Thymus (tissue), 11 donors: Measurements from ENCODE around the gene NRG2. TPM values are rescaled to one million over a fixed set of nuclear protein-coding genes. Genes with fewer than 3 reads are reported as not detected.
A peak's percentile ranks its signal among the peaks of the same experiment; 100 is the strongest.

Experiments used
- DNase-seq, 9 donors: peaks; one replicate each; pipeline ENCODE4 v3.0.0-alpha.2; 2013; ENCODE audit warnings: low spot score in 9 of 9, low read depth in 6 of 9, missing footprints in 1 of 9
- H3K27ac ChIP-seq, 2 donors: one replicate each; pipeline ENCODE4 v1.5.1; 2013; ENCODE audit warnings: control low read depth in 1 of 2, low read depth in 1 of 2, low read length in 1 of 2, mild to moderate bottlenecking in 1 of 2, moderate library complexity in 1 of 2
- H3K27me3 ChIP-seq, 2 donors: one replicate each; pipeline ENCODE4 v1.5.1; 2013; ENCODE audit warnings: low read length in 1 of 2; ENCODE audit not compliant: control insufficient read depth in 2 of 2, insufficient read depth in 1 of 2
- H3K36me3 ChIP-seq, 2 donors: one replicate each; pipeline ENCODE4 v1.5.1; 2013; ENCODE audit warnings: low read length in 1 of 2, mild to moderate bottlenecking in 1 of 2, moderate library complexity in 1 of 2; ENCODE audit not compliant: control insufficient read depth in 2 of 2, insufficient read depth in 2 of 2
- H3K4me1 ChIP-seq, 2 donors: one replicate each; pipeline ENCODE4 v1.5.1; 2013; ENCODE audit warnings: low read length in 2 of 2; ENCODE audit not compliant: control insufficient read depth in 2 of 2, insufficient read depth in 2 of 2
- H3K4me3 ChIP-seq, 2 donors: one replicate each; pipeline ENCODE4 v1.5.1; 2013; ENCODE audit warnings: low read length in 2 of 2, control low read depth in 1 of 2, mild to moderate bottlenecking in 1 of 2
- H3K9me3 ChIP-seq, 2 donors: one replicate each; pipeline ENCODE4 v1.5.1; 2013; ENCODE audit warnings: low read length in 1 of 2, mild to moderate bottlenecking in 1 of 2; ENCODE audit not compliant: control insufficient read depth in 2 of 2, insufficient read depth in 1 of 2
- WGBS: extraction: QIAGEN DNeasy Blood & Tissue Kit; methylation state at CpG from one replicate; pipeline ENCODE4 v1.1.7; 2013; 5-methylcytosine and 5-hydroxymethylcytosine counted together
- polyA plus RNA-seq: library from polyadenylated mRNA; stranded (reverse); fragments of 200-250 nt; gene quantifications from one replicate; pipeline ENCODE4 v1.2.3, GENCODE V29; 2013
- total RNA-seq: library from RNA; stranded (reverse); fragments of 120-200 nt; gene quantifications from one replicate; pipeline ENCODE4 v1.2.4, GENCODE V29; 2013
- donor health status: healthy.

NRG2 gene
- total and polyA plus RNA-seq, 2 donors = 0.38 to 0.96 TPM

DNA sequence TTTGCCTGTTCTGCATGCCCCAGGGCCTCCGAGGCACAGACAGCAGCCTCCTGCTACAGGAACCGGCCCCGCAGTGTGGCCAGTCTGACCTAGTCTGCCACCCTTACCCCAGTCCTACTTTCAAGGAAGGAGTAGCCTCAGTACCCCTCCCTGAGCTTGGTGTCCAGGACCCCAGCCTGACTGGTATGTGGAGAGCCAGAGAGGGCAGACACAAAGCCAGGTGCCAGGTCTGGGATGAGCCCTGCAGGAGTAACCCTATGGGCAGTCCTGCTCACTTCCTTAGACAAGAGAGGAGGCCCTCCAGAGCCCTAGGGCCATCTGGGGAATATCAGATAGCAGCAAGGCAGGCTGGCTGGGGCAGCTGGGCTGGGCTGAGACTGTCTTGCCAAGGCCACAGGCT, 67.8 kb downstream of the NRG2 start:
- peaks cover 0 to 8% of the 10 kb centered on the region in 2 donors for H3K27me3 ChIP-seq
- H3K36me3 ChIP-seq = no peaks in the 10 kb centered on the region
- no peaks in the 10 kb centered on the region for H3K4me1 ChIP-seq
- no peak overlapping the region for H3K4me3 ChIP-seq
- DNase-seq = no peak
- no peak overlapping the region for H3K27ac ChIP-seq
- H3K9me3 ChIP-seq = no peaks in the 10 kb centered on the region
- WGBS = 92% methylated on average over 3 of the region's 3 CpGs

DNA sequence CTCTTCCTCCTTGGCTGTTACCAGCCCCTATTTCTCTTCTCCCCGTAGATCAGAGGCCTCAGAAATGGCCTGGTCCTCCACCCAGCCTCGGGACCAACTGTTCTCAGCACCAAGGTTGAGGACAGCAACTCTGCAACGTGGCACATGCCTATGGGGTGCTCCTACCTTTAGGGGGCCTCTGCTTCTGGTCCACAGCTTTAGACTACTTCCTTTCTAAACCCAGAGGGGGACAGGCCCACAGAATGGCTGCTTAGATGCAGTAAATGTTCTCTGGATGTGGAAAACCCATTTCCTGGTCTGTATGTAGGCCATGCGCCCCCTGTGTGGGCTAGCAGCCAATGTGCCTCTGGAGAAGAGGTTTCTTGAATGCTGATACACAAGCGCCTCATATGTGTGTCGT, 68.4 kb downstream of the NRG2 start:
- Histone ChIP-seq H3K4me3 (no peak overlapping the region), H3K9me3 (no peaks in the 10 kb centered on the region), H3K27ac (no peak overlapping the region), H3K4me1 (no peaks in the 10 kb centered on the region), H3K27me3 (peaks cover 0 to 10% of the 10 kb centered on the region in 2 donors), H3K36me3 (no peaks in the 10 kb centered on the region)
- DNase-seq = no peak
- WGBS = 71% methylated on average over 6 of the region's 6 CpGs

DNA sequence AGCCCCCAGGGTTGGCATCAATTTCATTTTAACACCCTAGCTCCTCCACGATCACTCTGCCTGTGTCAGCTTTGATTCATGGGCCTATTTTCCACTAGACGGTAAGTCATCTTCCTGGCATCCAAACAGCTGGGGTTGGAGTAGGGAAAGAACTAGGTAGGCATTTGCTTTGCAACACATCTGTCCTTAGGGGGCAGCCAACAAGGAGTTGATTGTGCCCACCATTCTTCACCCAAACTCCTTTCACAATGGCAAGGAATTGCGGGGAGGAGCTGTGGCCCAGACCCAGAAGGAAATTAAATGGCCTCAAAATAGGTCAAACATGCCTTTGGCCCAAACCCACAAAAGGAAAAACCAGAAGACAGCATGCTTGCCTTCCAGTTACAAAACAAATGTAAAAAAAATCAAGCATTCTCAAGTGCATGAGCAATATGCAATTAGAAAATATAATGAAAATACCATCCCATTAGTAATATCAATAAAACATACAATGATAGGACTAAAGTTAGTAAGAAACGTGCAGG, 71.8 kb downstream of the NRG2 start:
- no peaks in the 10 kb centered on the region for H3K36me3 ChIP-seq
- 96% methylated on average over 4 of the region's 4 CpGs for WGBS
- H3K4me1 ChIP-seq = no peaks in the 10 kb centered on the region
- no peak overlapping the region for H3K4me3 ChIP-seq
- H3K9me3 ChIP-seq = no peaks in the 10 kb centered on the region
- H3K27me3 ChIP-seq = peaks cover 0 to 22% of the 10 kb centered on the region in 2 donors
- H3K27ac ChIP-seq = no peak overlapping the region
- DNase-seq = no peak

DNA sequence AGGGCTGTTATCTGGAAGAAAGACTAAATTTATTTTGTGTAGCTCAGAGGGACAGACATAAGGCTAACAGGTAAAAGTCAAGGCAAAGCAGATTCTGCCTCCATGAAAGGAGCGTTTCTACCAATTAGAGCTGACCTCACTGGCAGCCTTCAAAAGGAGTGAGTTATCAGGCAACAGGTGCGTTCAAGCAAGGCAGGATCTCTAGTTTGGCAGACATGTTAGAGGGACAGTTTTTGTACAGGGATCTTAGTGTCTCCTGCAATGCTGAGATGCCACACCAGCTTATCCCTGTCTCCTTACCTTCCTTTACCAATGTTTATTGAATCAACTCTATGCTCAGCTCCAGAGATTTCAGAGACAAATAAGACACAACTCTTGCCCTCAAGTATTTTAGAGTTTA, 73.8 kb downstream of the NRG2 start:
- H3K9me3 ChIP-seq = no peaks in the 10 kb centered on the region
- WGBS = 82% methylated on average over 2 of the region's 2 CpGs
- H3K4me3 ChIP-seq = no peak overlapping the region
- H3K27me3 ChIP-seq = peaks cover 0 to 30% of the 10 kb centered on the region in 2 donors
- no peaks in the 10 kb centered on the region for H3K36me3 ChIP-seq
- H3K27ac ChIP-seq = no peak overlapping the region
- DNase-seq = no peak
- no peaks in the 10 kb centered on the region for H3K4me1 ChIP-seq

DNA sequence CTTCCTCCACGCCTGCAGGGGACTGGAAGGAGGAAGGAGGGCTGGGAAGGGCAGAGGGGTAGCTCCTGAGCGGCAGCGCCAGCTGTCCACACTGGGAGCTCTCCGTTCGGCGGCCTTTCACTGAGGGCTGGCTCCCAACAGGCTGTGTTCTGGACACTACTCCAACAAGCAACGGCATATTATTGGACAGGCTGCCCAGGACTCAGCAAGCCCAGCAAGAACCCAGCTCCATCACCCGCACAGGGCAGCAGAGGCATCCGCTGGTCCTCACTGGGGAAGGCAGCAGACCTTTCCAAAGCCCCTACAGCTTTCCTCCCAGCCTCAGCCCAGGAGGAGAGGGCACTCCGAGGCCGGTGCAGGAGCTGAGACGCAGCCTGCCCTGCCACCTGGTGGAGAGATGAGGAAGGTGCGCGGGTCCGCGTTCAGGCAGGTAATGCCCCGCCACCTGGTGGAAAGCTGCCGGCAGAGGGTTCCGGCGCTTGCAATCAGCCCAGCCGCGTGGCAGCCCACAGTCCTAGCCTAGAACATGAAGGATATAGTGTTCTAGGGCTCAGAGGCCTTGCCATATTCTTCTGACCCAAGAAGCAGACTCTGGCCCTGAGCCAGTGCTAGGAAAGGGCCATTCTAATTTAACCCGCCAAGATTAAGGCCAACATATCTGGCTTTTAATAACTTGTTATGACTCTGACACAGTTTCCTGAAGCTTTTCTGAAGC, 74.4 kb downstream of the NRG2 start:
- no peak overlapping the region for H3K4me3 ChIP-seq

GRCh38 chr5:139967353-139967752, 75.7 kb downstream of the NRG2 start:
- Histone ChIP-seq H3K9me3 (no peaks in the 10 kb centered on the region), H3K27ac (no peak overlapping the region), H3K27me3 (peaks cover 0 to 27% of the 10 kb centered on the region in 2 donors), H3K4me1 (no peaks in the 10 kb centered on the region), H3K4me3 (no peak overlapping the region), H3K36me3 (no peaks in the 10 kb centered on the region)
- WGBS = 96% methylated on average over 8 of the region's 8 CpGs
- no peak for DNase-seq

More for the DNA sequence above, 74.4 kb downstream of the NRG2 start:
- 31% methylated on average over 23 of the region's 23 CpGs for WGBS
- no peak overlapping the region for H3K27ac ChIP-seq
- no peaks in the 10 kb centered on the region for H3K4me1 ChIP-seq
- peaks cover 0 to 28% of the 10 kb centered on the region in 2 donors for H3K27me3 ChIP-seq
- peak; percentile 38 to 85 (median 60) for DNase-seq
- H3K9me3 ChIP-seq = no peaks in the 10 kb centered on the region
- no peaks in the 10 kb centered on the region for H3K36me3 ChIP-seq

- no peak for DNase-seq
- H3K27me3 ChIP-seq = peaks cover 0 to 27% of the 10 kb centered on the region in 2 donors
- no peak overlapping the region for H3K27ac ChIP-seq
- WGBS = 90% methylated on average over 4 of the region's 4 CpGs
- H3K36me3 ChIP-seq = no peaks in the 10 kb centered on the region
- no peaks in the 10 kb centered on the region for H3K4me1 ChIP-seq
- no peak overlapping the region for H3K4me3 ChIP-seq
- H3K9me3 ChIP-seq = no peaks in the 10 kb centered on the region
Measured at GRCh38 chr5:139966856-139967255, 76.2 kb downstream of the NRG2 start.

DNA sequence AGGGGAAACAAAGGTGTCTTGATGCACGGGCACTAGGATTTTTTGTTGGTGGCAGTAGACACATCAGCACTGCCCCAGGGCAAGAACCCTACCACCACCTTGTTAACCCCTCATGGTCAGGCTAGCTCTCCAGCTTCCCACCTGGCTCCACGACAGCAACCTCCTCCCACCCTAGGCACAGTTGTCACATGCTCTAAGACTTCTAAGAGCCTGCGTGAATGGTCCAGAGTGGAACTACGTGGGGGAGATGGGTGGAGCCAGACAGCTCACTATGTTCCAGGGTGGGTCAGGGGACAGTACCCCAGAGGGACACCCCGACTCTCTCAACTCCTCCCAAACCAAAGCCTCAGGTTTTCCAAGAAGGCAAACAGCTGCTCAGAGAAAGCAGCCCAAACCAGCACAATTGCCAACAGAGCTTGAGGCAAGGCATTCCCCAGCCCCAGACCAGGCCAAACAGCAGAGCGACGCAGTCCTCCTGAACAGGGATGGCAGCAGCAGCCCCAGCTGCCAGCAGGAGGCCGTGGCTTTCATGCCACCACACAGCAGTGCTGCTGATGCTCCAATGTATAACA, 78.0 kb downstream of the NRG2 start:
- H3K27me3 ChIP-seq = peaks cover 0 to 30% of the 10 kb centered on the region in 2 donors
- 87% methylated on average over 8 of the region's 8 CpGs for WGBS
- no peak overlapping the region for H3K27ac ChIP-seq
- no peak overlapping the region for H3K4me3 ChIP-seq
- H3K9me3 ChIP-seq = no peaks in the 10 kb centered on the region
- no peaks in the 10 kb centered on the region for H3K36me3 ChIP-seq
- no peak for DNase-seq
- H3K4me1 ChIP-seq = no peaks in the 10 kb centered on the region

DNA sequence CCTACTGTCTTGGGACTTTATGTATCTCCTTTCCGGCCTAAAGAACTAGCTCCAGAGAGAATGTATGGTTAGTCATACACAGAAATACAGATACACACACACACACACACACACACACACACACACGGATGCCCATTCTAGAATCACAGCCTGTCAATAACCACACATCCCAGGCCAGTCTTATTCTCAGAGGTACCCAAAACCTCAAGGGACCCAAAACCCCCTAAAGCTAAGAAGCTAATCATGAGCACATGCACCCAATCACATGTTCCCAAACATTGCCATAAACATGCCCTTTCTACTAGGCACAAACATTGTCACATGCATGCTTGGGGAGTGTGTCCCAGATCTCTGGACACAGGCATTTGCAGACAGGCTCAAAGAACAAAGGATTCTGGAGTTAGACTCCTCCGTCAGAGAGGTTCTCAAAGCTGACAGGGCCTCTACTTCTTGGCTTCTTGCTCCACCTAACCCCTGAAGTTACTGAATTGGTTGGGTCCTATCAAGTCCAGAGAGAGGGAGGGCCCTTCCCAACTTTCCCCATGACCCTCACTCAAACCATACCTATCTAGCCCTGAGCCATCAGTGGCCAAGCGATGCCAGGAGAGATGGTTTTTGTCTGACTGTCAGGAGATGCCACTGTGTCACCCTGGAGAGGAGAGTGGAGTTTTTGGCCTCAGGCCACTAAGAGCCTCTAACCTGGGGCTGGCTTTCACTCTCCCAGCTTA, 78.7 kb downstream of the NRG2 start:
- DNase-seq = no peak
- Histone ChIP-seq H3K9me3 (no peaks in the 10 kb centered on the region), H3K4me3 (no peak overlapping the region), H3K4me1 (no peaks in the 10 kb centered on the region), H3K27ac (no peak overlapping the region), H3K36me3 (no peaks in the 10 kb centered on the region), H3K27me3 (peaks cover 0 to 30% of the 10 kb centered on the region in 2 donors)
- 97% methylated on average over 4 of the region's 4 CpGs for WGBS
